PC-3 (cell line): Measurements from ENCODE around the gene ZXDB.
"Not testable (repeated sequence)": the region's sequence is repeated elsewhere in the genome, so short reads cannot be mapped to it uniquely, and the experiment has no call there.

ENCODE experiments used
- CTCF ChIP-seq: fragments of 300-600 bp; sonication (generic); conservative IDR thresholded peaks from 2 replicates; pipeline ENCODE4 v1.5.1; 2017; ENCODE audit warnings: antibody characterized with exemption, low read depth, mild to moderate bottlenecking, low read length
- EZH2 ChIP-seq: fragments of 300-600 bp; sonication (generic); IDR thresholded peaks from one replicate; pipeline ENCODE4 v1.6.1; 2017; ENCODE audit warnings: antibody characterized with exemption, mild to moderate bottlenecking, low read length; ENCODE audit not compliant: unreplicated experiment
- EZH2phosphoT487 ChIP-seq: fragments of 300-600 bp; sonication (generic); IDR thresholded peaks from 2 replicates; pipeline ENCODE4 v1.6.1; 2018; ENCODE audit warnings: mild to moderate bottlenecking, antibody characterized with exemption, low read length, borderline replicate concordance

GRCh38 chrX:57629438-57629837 is 37.6 kb downstream of the ZXDB start:
- TF ChIP-seq CTCF, EZH2, EZH2phosphoT487: not testable (repeated sequence)
